GM18526 (cell line): ENCODE measurements around the gene NALCN.

Source experiments
- POLR2A ChIP-seq: IDR thresholded peaks from 3 replicates; pipeline ENCODE4 v1.6.1; 2011; ENCODE audit not compliant: insufficient read length; ENCODE audit errors: extremely low read depth

Gene NALCN

DNA sequence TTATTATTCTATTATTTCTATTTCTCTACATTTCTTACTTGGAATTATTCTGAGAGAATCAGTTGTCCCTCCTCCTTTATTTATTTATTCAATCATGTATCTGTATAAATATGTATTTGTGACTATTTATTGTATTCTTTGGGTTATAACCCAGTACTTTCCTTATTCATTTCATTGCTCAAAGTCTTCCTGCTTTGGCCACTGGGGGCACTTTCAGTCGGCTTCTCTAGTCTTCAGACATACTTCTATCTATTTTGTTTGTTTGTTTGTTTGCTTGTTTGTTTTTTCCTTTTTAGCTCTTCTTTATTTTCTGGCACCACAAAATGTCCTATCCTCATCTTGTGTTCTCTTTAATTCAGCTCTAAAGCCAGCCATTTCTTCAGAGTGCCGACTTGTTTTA lies 260.4 kb downstream of the NALCN start:
- no peak for TF ChIP-seq POLR2A

DNA sequence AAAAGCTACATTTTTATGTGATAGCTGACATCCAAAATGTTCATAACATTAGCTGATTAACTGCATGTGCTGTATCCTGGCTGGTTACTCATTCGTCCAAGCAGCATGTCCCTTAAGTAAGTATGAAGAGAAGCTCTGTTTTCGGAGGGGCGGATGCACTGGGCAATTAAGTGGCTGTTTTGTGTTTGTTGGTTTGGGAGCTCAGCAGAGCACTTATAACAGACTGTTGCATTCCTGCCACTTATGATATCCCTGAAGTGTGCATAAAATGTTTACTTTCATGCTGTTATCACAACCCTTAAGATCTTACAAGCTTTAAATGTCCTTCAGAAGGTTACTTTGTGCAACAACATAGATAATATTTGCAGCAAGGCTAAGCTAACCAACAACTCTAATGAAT lies 264.1 kb downstream of the NALCN start:
- no peak for TF ChIP-seq POLR2A

DNA sequence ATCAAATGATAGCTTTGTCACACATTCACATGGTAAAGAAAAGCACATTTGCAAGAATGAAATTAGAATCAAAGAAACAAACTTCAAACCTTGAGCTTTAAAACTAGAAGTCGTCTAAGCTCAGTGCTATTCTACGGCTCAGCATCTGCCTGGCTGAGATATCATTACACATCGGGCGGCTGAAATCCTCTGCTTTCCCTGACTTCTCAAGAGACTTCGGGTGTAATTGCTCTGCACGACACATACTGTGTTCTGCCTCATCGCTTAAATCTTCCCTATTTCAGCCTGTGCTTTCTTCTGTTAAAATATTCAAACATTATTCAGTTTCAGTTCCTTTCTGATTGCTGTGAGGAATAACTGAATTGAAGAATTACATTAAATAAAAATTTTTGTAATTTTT lies 265.3 kb downstream of the NALCN start:
- no peak for TF ChIP-seq POLR2A

DNA sequence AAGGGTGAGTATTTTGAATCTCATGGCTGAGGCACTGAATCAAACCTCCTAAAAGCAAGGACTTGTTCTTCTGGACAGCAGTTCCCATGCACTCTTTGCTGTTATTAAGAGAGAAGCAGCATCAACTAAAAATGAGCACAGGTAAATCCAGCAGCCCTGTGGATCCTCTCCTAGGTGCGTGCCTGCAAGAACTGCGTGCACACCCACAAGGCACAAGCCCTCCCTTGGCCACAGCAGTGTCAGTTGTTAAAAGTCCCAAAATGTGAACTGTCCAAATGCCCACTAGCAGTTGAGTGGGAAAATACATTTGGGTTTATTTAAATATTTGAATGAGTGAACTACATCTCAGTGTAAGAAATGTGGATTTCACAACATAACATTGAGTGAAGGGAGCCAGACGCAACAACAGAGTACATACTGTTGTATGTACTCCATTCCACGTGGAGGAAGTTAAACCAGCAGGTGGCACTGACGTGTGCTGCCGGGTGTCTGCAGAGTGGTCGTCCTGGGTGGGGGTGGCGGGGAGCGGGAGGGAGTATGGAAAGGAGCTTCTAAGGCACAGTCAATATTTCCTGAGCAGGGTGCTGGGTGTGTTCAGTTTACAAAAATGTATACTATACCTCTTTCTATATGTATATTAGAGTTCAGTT lies 266.4 kb downstream of the NALCN start:
- no peak for TF ChIP-seq POLR2A

- no peak for TF ChIP-seq POLR2A
Observed at GRCh38 chr13:101146101-101146898, 270.0 kb downstream of the NALCN start.

DNA sequence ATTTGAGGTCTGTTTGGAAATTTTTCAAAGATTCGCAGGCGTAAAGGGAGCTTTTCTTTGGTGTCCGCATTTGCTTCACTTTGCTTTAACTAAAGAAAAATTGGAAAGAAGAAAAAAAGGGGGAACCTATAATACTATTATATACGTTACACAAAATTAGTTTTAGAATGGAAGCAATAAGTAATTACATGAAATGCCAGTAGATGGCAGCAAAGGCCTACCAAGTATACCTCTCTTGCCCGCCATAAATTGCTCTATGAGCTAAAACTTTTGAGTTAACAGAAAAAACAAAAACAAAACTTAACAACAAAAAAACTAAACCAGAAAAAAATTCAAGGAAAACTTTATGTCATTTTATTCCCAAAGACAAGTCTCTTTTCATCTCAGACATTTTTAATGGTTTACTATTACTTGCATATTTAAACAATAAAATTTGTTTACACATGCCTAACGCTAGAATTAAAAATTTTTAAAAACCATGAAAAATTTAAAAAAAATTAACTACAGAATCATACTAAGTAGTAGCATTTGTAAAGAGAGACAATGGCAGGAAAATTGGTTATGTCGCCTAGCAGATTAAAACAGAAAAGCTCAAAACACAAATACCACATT lies 271.4 kb downstream of the NALCN start:
- TF ChIP-seq POLR2A, result no peak

DNA sequence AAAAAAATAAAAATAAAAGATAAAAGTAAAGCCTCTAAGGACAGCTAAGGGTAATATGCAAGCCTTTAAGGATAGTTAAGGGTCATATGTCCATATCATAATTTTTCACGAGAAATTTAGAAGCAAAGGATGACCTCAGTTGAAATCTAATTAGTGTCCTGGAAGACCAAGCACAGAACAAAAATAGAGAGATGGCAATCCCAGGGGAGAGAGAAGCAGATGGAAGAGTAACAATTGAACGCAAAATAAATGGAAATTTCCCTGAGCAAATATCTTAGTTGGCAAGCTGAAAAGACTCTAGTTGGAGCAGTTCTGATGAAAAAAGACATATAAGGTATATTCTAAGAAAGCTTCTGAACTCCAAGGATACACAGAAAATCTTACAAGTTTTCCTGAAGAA lies 275.4 kb downstream of the NALCN start:
- TF ChIP-seq POLR2A, result no peak

DNA sequence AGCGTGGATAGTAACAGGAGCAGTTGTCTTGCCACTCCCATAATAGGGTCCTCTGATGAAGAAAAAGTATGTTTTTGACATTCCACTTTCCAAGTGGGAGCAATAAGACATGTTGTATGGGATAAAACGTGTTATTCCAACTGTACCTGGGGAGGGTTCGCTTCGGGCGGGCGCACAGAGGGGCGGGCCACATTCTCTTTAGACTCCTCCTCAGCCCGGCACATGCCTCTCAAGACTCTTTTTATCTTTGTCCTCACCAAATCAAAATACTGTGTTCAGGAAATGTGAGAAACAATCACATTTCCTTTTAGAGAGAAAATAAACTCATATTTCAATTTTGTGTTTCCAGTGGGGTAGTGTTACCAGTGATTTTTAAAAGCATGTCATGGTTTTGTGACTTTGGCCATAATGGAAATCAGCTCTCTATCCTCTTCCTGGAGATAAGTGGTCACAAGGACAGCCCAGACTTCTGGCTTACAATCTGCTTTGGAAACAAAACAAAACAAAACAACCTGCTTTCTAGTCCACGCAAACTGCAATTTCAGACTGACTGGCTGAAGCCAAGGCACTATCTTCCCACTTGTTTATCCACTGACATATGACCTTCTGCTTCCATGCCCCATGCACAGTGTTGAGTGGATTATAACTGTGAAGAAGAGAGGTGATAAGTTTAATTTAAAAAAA lies 276.1 kb downstream of the NALCN start:
- TF ChIP-seq POLR2A, result no peak

- TF ChIP-seq POLR2A, result no peak
Observed at GRCh38 chr13:101139081-101139480, 277.2 kb downstream of the NALCN start.

DNA sequence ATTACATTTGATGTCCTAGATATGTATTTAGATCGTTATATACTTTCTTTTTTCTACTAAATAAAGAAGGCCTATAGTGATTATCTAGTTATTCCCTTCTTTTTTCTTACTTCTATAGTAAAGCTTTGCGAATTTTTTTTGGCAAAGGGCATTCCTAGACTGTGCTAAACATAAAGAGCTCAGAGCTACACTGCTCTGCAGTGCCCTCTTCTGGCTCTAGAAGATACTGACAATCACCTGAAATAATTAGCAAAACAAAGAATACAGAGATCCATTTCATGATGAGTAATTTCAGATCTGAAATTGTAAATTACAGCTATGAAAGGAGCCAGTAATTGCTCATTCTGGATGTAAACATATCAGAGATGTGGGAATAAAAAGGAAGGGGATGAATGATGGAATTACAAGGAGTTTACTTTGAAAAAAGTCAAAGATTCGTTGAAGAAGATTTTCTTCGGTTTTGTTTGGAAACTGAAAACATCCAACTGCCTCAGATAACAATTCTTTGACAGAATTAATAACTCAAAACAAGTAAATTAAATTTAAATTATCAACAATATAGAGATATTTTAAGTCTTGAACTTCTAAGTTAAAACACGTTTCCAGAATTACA lies 288.5 kb downstream of the NALCN start:
- TF ChIP-seq POLR2A, result no peak

- TF ChIP-seq POLR2A, result no peak
Observed at GRCh38 chr13:101123028-101123427, 293.3 kb downstream of the NALCN start.

GRCh38 chr13:101121608-101122007 lies 294.7 kb downstream of the NALCN start:
- TF ChIP-seq POLR2A, result no peak

GRCh38 chr13:101120007-101120406 lies 296.3 kb downstream of the NALCN start:
- TF ChIP-seq POLR2A, result no peak

GRCh38 chr13:101116826-101117225 lies 299.5 kb downstream of the NALCN start:
- no peak for TF ChIP-seq POLR2A

DNA sequence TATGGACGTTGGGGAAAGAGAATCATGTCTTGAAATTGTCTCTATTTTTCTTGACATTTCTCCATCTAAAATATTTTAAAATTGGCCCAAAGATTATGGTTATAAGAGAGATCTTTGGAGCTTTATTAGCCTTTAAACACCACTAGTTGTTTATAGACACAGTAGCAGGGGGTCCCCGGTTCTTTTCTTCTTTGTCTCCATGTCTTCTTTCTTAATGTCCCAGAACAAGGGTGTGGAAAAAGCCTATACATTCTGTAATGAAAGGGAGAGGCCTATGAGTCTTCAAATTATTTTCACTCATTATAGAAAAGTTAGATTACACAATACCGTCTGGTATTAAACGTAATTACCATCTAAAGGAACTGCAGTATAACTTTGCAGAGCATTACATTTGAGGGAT lies 300.0 kb downstream of the NALCN start:
- TF ChIP-seq POLR2A, result no peak
